SK-N-MC (cell line): ENCODE results near the gene NEDD1.

Experiments used
- EZH2 ChIP-seq: fragments of 200-600 bp; sonication (generic); IDR thresholded peaks from one replicate; pipeline ENCODE4 v1.6.1; 2017; ENCODE audit warnings: antibody characterized with exemption
- FOXP2 ChIP-seq: optimal IDR thresholded peaks from 2 replicates; pipeline ENCODE3; 2011; ENCODE audit warnings: mild to moderate bottlenecking, moderate library complexity; ENCODE audit not compliant: insufficient read depth; ENCODE audit errors: extremely low read length, control extremely low read depth
- POLR2AphosphoS5 ChIP-seq: IDR thresholded peaks from 2 replicates; pipeline ENCODE4 v1.6.1; 2012; ENCODE audit warnings: mild to moderate bottlenecking, low read depth, low read length, borderline replicate concordance

GRCh38 chr12:96874211-96874610, 32.8 kb upstream of the NEDD1 start:
- TF ChIP-seq POLR2AphosphoS5 = no peak
- no peak for TF ChIP-seq EZH2
- no peak for TF ChIP-seq FOXP2
